K562 (cell line): Measurements from ENCODE around the gene BCAS3. TPM values are rescaled to one million over a fixed set of nuclear protein-coding genes. Genes with fewer than 3 reads are reported as not detected.

Source experiments
- ATAC-seq: fragments of 200-7000 bp; cut with Tn5 transposase; 3 replicates; pipeline ENCODE4 v1.9.1; 2020; ENCODE audit warnings: moderate library complexity
- BruUV-seq: library from RNA; stranded (reverse); fragments of 400-500 nt; replicated peaks from 2 replicates; lab custom pipeline; 2021; lab: Mats Ljungman, UMichigan
- CTCF ChIA-PET: fragments of 300-600 bp; formaldehyde crosslinking; extraction: SDS; loops from one replicate; lab custom pipeline; 2021; ENCODE audit warnings: low intra/inter-chr PET ratio; lab: Yijun Ruan, JAX
- POLR2A ChIA-PET: fragments of 300-600, 350-650 bp; sonication (Branson Sonifier 250); formaldehyde crosslinking; extraction: SDS; loops from one replicate; lab custom pipeline; 2021; ENCODE audit warnings: antibody characterized with exemption, inconsistent platforms; lab: Yijun Ruan, JAX
- DNase-seq, 4 experiments: peaks; one replicate each; pipeline versions ENCODE4 v3.0.0 to v3.0.0-alpha.2; 2011 to 2018; ENCODE audit warnings: low spot score in 3 of 4, mixed read lengths in 3 of 4; ENCODE audit errors: extremely low read depth in 1 of 4
- FAIRE-seq: peaks from 2 replicates; lab custom pipeline; 2011; peaks lifted over from hg19 to GRCh38; lab: Jason Lieb, UNC
- H2AFZ ChIP-seq: 2 replicates; pipeline ENCODE4 v1.6.0; 2011; ENCODE audit warnings: low read depth, low read length, control low read depth, inconsistent platforms
- H3K27ac ChIP-seq: fragments of 200-600 bp; 3 replicates; pipeline ENCODE4 v1.8.0; 2011; ENCODE audit warnings: low read depth, mild to moderate bottlenecking, control low read depth, inconsistent platforms, low read length, moderate library complexity, mixed read lengths; ENCODE audit errors: extremely low read depth
- H3K27me3 ChIP-seq, 2 experiments: fragments of 300-600 bp in 1 of 2; 2 replicates in 1 of 2; 3 replicates in 1 of 2; pipeline versions ENCODE4 v1.6.0 to v1.8.0; 2011; ENCODE audit warnings: inconsistent platforms in 2 of 2, low read length in 2 of 2, mild to moderate bottlenecking in 1 of 2, mixed read lengths in 1 of 2, moderate library complexity in 1 of 2; ENCODE audit not compliant: control insufficient read depth in 2 of 2, insufficient read depth in 2 of 2
- H3K36me3 ChIP-seq: fragments of 300-600 bp; 3 replicates; pipeline ENCODE4 v1.8.0; 2011; ENCODE audit warnings: mild to moderate bottlenecking, low read length, inconsistent platforms; ENCODE audit not compliant: control insufficient read depth, insufficient read depth
- H3K4me1 ChIP-seq, 2 experiments: fragments of 200-600 bp in 1 of 2; replicated peaks in 1 of 2; 2 replicates in 1 of 2; 3 replicates in 1 of 2; pipeline versions ENCODE4 v1.5.1 to v1.8.0; 2011; ENCODE audit warnings: inconsistent platforms in 2 of 2, low read length in 2 of 2, mild to moderate bottlenecking in 1 of 2, mixed read lengths in 1 of 2, moderate library complexity in 1 of 2; ENCODE audit not compliant: control insufficient read depth in 2 of 2, insufficient read depth in 2 of 2
- H3K4me2 ChIP-seq: 2 replicates; pipeline ENCODE4 v1.6.1; 2011; ENCODE audit warnings: low read length, control low read depth, inconsistent platforms, mixed read lengths; ENCODE audit not compliant: insufficient read depth
- H3K4me3 ChIP-seq: fragments of 200-600 bp; sonication (generic), shearing (Covaris generic); 2 replicates; pipeline ENCODE4 v1.5.1; 2016; ENCODE audit warnings: control low read depth, inconsistent platforms
- H3K79me2 ChIP-seq: fragments of 200-600 bp; 3 replicates; pipeline ENCODE4 v1.8.0; 2011; ENCODE audit warnings: low read length, inconsistent platforms; ENCODE audit not compliant: control insufficient read depth, insufficient read depth
- H3K9ac ChIP-seq, 2 experiments: 2 replicates each; pipeline versions ENCODE4 v1.6.0 to v1.6.1; 2011; ENCODE audit warnings: low read depth in 2 of 2, low read length in 2 of 2, control low read depth in 1 of 2, inconsistent platforms in 1 of 2, mild to moderate bottlenecking in 1 of 2, mixed read lengths in 1 of 2; ENCODE audit not compliant: insufficient read depth in 1 of 2
- H3K9me1 ChIP-seq: one replicate; pipeline ENCODE4 v1.6.0; 2011; ENCODE audit warnings: inconsistent platforms, mild to moderate bottlenecking, low read length, moderate library complexity; ENCODE audit not compliant: control insufficient read depth, insufficient read depth
- H3K9me3 ChIP-seq: replicated peaks from 2 replicates; pipeline ENCODE4 v1.5.1; 2011; ENCODE audit warnings: low read depth, low read length, inconsistent platforms; ENCODE audit not compliant: control insufficient read depth, insufficient read depth
- H4K20me1 ChIP-seq: replicated peaks from 2 replicates; pipeline ENCODE4 v1.6.1; 2011; ENCODE audit warnings: low read length, inconsistent platforms, mixed read lengths; ENCODE audit not compliant: control insufficient read depth, insufficient read depth
- ARID1B ChIP-seq: fragments of 450-650 bp; IDR thresholded peaks from 2 replicates; pipeline ENCODE4 v1.6.1; 2016; ENCODE audit warnings: antibody characterized with exemption, mild to moderate bottlenecking, inconsistent platforms
- BMI1 ChIP-seq: fragments of 150-350 bp; IDR thresholded peaks from 2 replicates; pipeline ENCODE4 v1.6.1; 2014; ENCODE audit warnings: low read length
- FOXA3 ChIP-seq, 2 experiments: fragments of 450-650 bp in 1 of 2; sonication (generic) in 1 of 2; formaldehyde crosslinking; IDR thresholded peaks in 1 of 2; conservative IDR thresholded peaks in 1 of 2; 2 replicates each; pipeline versions ENCODE4 v1.4.0 to v1.8.0; 2020 to 2022; ENCODE audit warnings: mild to moderate bottlenecking in 2 of 2, missing genetic modification reagents in 1 of 2
- GATAD2B ChIP-seq: fragments of 450-650 bp; IDR thresholded peaks from 2 replicates; pipeline ENCODE4 v1.6.1; 2017; ENCODE audit warnings: mild to moderate bottlenecking, borderline replicate concordance
- MLLT1 ChIP-seq, 2 experiments: fragments of 450-650 bp; IDR thresholded peaks; 2 replicates each; pipeline ENCODE4 v1.6.1; 2016
- MTA2 ChIP-seq: fragments of 450-650 bp; IDR thresholded peaks from 2 replicates; pipeline ENCODE4 v1.6.1; 2016; ENCODE audit warnings: low read depth
- MXI1 ChIP-seq: IDR thresholded peaks from 2 replicates; pipeline ENCODE4 v1.6.1; 2011; ENCODE audit warnings: low read depth, mild to moderate bottlenecking, improper control_type of control experiment, low read length
- TAF15 ChIP-seq: fragments of 200-400 bp; formaldehyde crosslinking; IDR thresholded peaks from 2 replicates; pipeline ENCODE4 v1.6.1; 2017; ENCODE audit warnings: mild to moderate bottlenecking, low read depth, low read length, moderate library complexity
- VEZF1 ChIP-seq: fragments of 200-800 bp; sonication (Bioruptor generic); IDR thresholded peaks from 2 replicates; pipeline ENCODE4 v1.6.1; 2017; ENCODE audit warnings: missing genetic modification characterization, missing compliant biosample characterization
- WGBS: fragments of 100-300 bp; shearing (Covaris generic); methylation state at CpG from one replicate; pipeline ENCODE4 v1.1.6; 2016; ENCODE audit warnings: low coverage, mixed read lengths; ENCODE audit not compliant: insufficient coverage; ENCODE audit errors: missing lambda C conversion rate; 5-methylcytosine and 5-hydroxymethylcytosine counted together
- in situ Hi-C: fragments of 300-500 bp; cut with MboI; formaldehyde crosslinking; loops from 4 replicates; pipeline ENCODE4 v1.15.0; 2018; ENCODE audit warnings: inconsistent platforms, mixed read lengths
- intact Hi-C: fragments of 100-400 bp; cut with micrococcal nuclease; formaldehyde crosslinking; loops from 2 replicates; pipeline ENCODE4 v1.14.2; 2022
- polyA plus RNA-seq, 8 experiments: library from polyadenylated mRNA; depleted of rRNA in 4 of 8; stranded (reverse) in 5 of 8; unstranded in 3 of 8; fragments of >200 nt; fragmentation: Nextera tagmentation in 2 of 8; fragmentation: Illumina TruSeq in 1 of 8; extraction: Ambion mirVana in 2 of 8; extraction: Trizol in 1 of 8; gene quantifications; 2 replicates each; pipeline versions ENCODE4 v1.2.1 to v1.2.3, GENCODE V29; 2011 to 2014; ENCODE audit warnings: inconsistent platforms in 1 of 8, missing spikeins in 1 of 8
- total RNA-seq, 7 experiments: library from RNA; depleted of rRNA in 6 of 7; stranded (reverse); fragments of >200 nt in 6 of 7; fragmentation: Illumina TruSeq in 2 of 7; extraction: Trizol in 2 of 7; gene quantifications; 2 replicates each; pipeline versions ENCODE4 v1.2.1 to v1.2.3, GENCODE V29; 2011 to 2021; ENCODE audit warnings: low replicate concordance in 1 of 7

The BCAS3 gene
- total and polyA plus RNA-seq, 9 of the 15 experiments (the other 6 are each of a cell fraction or from before 2014, with no cell fraction given) = 1.9 to 5.5 (median 3.5) TPM

- no peaks in the 10 kb centered on the region for H3K36me3 ChIP-seq
- no peak overlapping the region for H3K9ac ChIP-seq
- FAIRE-seq = no peak
- under 1% methylated on average over 15 of the region's 16 CpGs for whole genome bisulfite sequencing
- H3K27ac ChIP-seq = no peak overlapping the region
- H4K20me1 ChIP-seq = peaks cover 7% of the 10 kb centered on the region; the same call in 1 of the 2 replicates
- no peak overlapping the region for H3K4me2 ChIP-seq
- no peak overlapping the region for H2AFZ ChIP-seq
- CTCF ChIA-PET = no interaction called here
- no peak for DNase-seq
- ATAC-seq = no peak
- peaks cover 13 to 75% of the 10 kb centered on the region in 2 experiments; a peak in 4 of 5 replicates for H3K27me3 ChIP-seq
- TF ChIP-seq BMI1 (no peak), MTA2 (no peak), ARID1B (no peak), GATAD2B (no peak), TAF15 (no peak), MLLT1 (IDR thresholded peaks at IDR 0.05) (no peak), VEZF1 (CRISPR knock-in tag) (no peak), FOXA3 (CRISPR knock-in tag; conservative IDR thresholded peaks at IDR 0.05 in 1 of 2, IDR thresholded peaks at IDR 0.05 in 1 of 2) (no peak), MXI1 (no peak)
- BruUV-seq = no TSS peak
- H3K9me3 ChIP-seq = no peaks in the 10 kb centered on the region
- H3K9me1 ChIP-seq = peaks cover 3% of the 10 kb centered on the region
- in situ Hi-C loops = no loop called here
- POLR2A ChIA-PET = no interaction called here
- no peaks in the 10 kb centered on the region for H3K4me1 ChIP-seq
- H3K79me2 ChIP-seq = no peaks in the 10 kb centered on the region
- H3K4me3 ChIP-seq = no peak overlapping the region
- intact Hi-C loops = no loop called here
Observed at GRCh38 chr17:61382796-61383688, 705.4 kb downstream of the BCAS3 start.
